ENCODE data around the gene C16orf89.

- TF ChIP-seq POLR2A (IDR thresholded peaks at IDR 0.05) = no peak
- no peak for TF ChIP-seq CTCF (IDR thresholded peaks at IDR 0.05)
- no peak for TF ChIP-seq EP300 (IDR thresholded peaks at IDR 0.05)
Observed at GRCh38 chr16:5046914-5047313, 18.8 kb downstream of the C16orf89 start.
